Suprapubic skin (tissue), 4 donors: ENCODE measurements around the gene BGN. TPM values are rescaled to one million over a fixed set of nuclear protein-coding genes. Genes with fewer than 3 reads are reported as not detected.

Source experiments
- DNase-seq, 2 donors: peaks; one replicate each; pipeline ENCODE4 v3.0.0-alpha.2; 2019; ENCODE audit warnings: low spot score in 2 of 2
- H3K27ac ChIP-seq: fragments of 200-600 bp; sonication (generic); one replicate; pipeline ENCODE4 v1.5.1; 2019
- H3K27me3 ChIP-seq: fragments of 200-600 bp; sonication (generic); one replicate; pipeline ENCODE4 v1.5.1; 2019
- H3K36me3 ChIP-seq: fragments of 200-600 bp; sonication (generic); one replicate; pipeline ENCODE4 v1.5.1; 2019
- H3K4me1 ChIP-seq: fragments of 200-600 bp; sonication (generic); one replicate; pipeline ENCODE4 v1.5.1; 2019
- H3K4me3 ChIP-seq: fragments of 200-600 bp; sonication (generic); one replicate; pipeline ENCODE4 v1.5.1; 2019; ENCODE audit warnings: mild to moderate bottlenecking
- H3K9me3 ChIP-seq: fragments of 200-600 bp; sonication (generic); one replicate; pipeline ENCODE4 v1.5.1; 2019
- CTCF ChIP-seq, 2 donors: fragments of 200-600 bp in 1 of 2; fragments of 450-650 bp in 1 of 2; sonication (generic) in 1 of 2; IDR thresholded peaks; one replicate each; pipeline ENCODE4 v1.5.1; 2016 to 2019; ENCODE audit warnings: antibody characterized with exemption in 2 of 2, mild to moderate bottlenecking in 1 of 2, moderate library complexity in 1 of 2
- EP300 ChIP-seq: sonication (generic); formaldehyde crosslinking; IDR thresholded peaks from one replicate; pipeline ENCODE4 v1.6.1; 2017; ENCODE audit warnings: antibody characterized with exemption
- POLR2A ChIP-seq, 2 donors: fragments of 450-650 bp; IDR thresholded peaks; one replicate each; pipeline ENCODE4 v1.6.1; 2017; ENCODE audit warnings: antibody characterized with exemption in 2 of 2, mild to moderate bottlenecking in 2 of 2, moderate library complexity in 2 of 2
- POLR2AphosphoS5 ChIP-seq, 3 donors: sonication (generic); formaldehyde crosslinking; IDR thresholded peaks; one replicate each; pipeline ENCODE4 v1.6.1; 2017; ENCODE audit warnings: antibody characterized with exemption in 3 of 3
- WGBS: methylation state at CpG from one replicate; pipeline ENCODE4 v1.1.5; 2018; 5-methylcytosine and 5-hydroxymethylcytosine counted together
- total RNA-seq, 4 donors: library from RNA; depleted of rRNA; stranded (reverse); fragments of >200 nt; gene quantifications; one replicate each; pipeline ENCODE4 v1.1.0, GENCODE V29; 2016

The BGN gene
- total RNA-seq, 4 donors from 2014 or later = 24.9 to 108 (median 67.3) TPM

DNA sequence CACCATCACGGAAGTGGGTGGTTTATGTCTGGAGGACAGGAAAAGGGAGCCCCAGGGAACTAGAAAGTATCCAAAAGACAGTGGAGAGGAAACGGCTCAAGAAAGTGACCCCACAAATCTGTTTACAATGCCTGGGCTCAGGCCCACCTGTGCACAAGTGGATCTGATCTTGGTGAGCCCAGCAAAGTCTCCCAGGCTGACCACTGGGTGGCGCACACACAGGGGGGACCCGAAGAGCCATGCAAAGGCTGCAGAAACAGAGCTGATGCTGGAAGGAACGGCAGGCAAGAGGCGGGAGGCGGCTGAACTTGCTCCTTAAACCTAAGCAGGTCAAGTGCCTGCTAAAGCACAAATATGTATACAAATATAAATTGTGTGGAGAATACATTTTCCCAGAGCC, 34.0 kb upstream of the BGN start:
- DNase-seq = no peak
- peaks cover 3% of the 10 kb centered on the region for H3K36me3 ChIP-seq
- WGBS = 55% methylated on average over 7 of the region's 7 CpGs
- no peaks in the 10 kb centered on the region for H3K9me3 ChIP-seq
- H3K4me1 ChIP-seq = peaks cover 2% of the 10 kb centered on the region
- TF ChIP-seq CTCF (IDR thresholded peaks at IDR 0.05) (peak in 1 of 2 donors; percentile 45), POLR2AphosphoS5 (IDR thresholded peaks at IDR 0.05) (no peak), EP300 (no peak), POLR2A (IDR thresholded peaks at IDR 0.05) (no peak)
- no peaks in the 10 kb centered on the region for H3K27me3 ChIP-seq
- H3K4me3 ChIP-seq = no peak overlapping the region
- no peak overlapping the region for H3K27ac ChIP-seq

DNA sequence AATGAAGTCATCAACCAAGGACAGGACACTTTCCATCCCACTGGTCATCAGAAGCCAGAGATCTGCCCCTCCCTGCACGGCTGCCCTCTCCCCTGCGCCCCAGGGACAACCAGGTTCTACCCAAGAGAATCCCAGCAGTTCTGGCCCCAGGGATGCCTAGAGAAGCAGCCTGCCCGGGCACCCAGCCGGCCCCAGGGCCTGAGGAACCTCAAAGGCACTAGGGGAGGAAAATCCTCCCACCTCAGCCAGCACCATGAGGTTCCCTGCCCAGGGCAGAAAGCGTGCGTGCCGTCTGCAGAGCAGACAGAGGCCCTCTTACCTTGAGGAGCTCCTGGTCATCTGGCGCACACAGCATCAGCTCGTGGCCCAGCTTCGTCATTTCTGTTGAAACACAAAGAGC, 32.5 kb upstream of the BGN start:
- DNase-seq = no peak
- 95% methylated on average over 4 of the region's 10 CpGs for WGBS
- TF ChIP-seq POLR2AphosphoS5 (IDR thresholded peaks at IDR 0.05) = no peak
- no peak for TF ChIP-seq POLR2A (IDR thresholded peaks at IDR 0.05)
- TF ChIP-seq EP300 = no peak
- H3K4me1 ChIP-seq = no peaks in the 10 kb centered on the region
- no peaks in the 10 kb centered on the region for H3K9me3 ChIP-seq
- H3K4me3 ChIP-seq = no peak overlapping the region
- no peak overlapping the region for H3K27ac ChIP-seq
- no peaks in the 10 kb centered on the region for H3K27me3 ChIP-seq
- peaks cover 3% of the 10 kb centered on the region for H3K36me3 ChIP-seq

DNA sequence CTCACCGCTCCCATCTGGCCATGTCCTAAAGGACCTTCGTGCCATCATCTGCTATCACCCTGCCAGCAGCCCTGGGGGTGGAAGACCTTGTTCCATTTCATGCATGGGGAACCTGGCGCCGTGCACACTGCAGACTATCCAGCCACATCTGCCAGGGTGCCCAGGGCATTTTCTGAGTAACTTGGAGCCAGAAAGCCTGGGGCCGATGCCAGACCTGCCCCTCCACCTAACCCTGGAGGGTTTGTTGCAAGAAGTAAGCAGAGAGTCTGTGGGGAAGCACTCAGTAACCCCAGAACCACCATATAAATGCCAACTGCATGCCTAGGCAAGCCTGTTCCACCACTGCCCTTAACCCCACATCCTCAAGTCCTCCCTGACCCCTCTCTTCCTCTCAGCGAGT, 31.7 kb upstream of the BGN start:
- no peaks in the 10 kb centered on the region for H3K4me1 ChIP-seq
- peaks cover 3% of the 10 kb centered on the region for H3K36me3 ChIP-seq
- H3K27ac ChIP-seq = no peak overlapping the region
- H3K27me3 ChIP-seq = no peaks in the 10 kb centered on the region
- DNase-seq = no peak
- no peaks in the 10 kb centered on the region for H3K9me3 ChIP-seq
- WGBS = 69% methylated on average over 3 of the region's 6 CpGs
- TF ChIP-seq CTCF (IDR thresholded peaks at IDR 0.05) (no peak), EP300 (no peak), POLR2AphosphoS5 (IDR thresholded peaks at IDR 0.05) (no peak), POLR2A (IDR thresholded peaks at IDR 0.05) (no peak)
- no peak overlapping the region for H3K4me3 ChIP-seq

DNA sequence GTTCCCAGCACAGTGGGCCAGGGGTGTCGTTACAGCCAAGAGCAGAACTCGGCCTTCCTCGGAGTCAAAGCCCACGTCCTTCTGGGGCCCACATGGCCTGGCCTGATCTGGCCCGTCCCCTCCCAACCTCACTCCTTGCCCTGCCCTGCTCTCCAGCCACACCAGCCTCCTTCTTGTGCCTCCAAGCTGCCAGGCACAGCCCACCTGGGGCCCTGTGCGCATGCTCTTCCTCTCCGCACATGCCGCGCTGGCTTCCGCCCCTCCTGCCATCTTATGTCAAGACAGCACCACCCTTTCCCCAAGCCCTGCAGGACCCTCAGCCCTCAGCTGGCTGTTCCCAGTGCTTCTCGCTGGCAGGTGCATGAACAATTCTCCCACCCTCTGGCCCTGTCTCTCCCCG, 31.2 kb upstream of the BGN start:
- peaks cover 3% of the 10 kb centered on the region for H3K36me3 ChIP-seq
- no peak overlapping the region for H3K27ac ChIP-seq
- WGBS = 87% methylated on average over 12 of the region's 12 CpGs
- H3K9me3 ChIP-seq = no peaks in the 10 kb centered on the region
- H3K27me3 ChIP-seq = no peaks in the 10 kb centered on the region
- H3K4me1 ChIP-seq = no peaks in the 10 kb centered on the region
- no peak for TF ChIP-seq POLR2AphosphoS5 (IDR thresholded peaks at IDR 0.05)
- TF ChIP-seq POLR2A (IDR thresholded peaks at IDR 0.05) = no peak
- no peak for TF ChIP-seq CTCF (IDR thresholded peaks at IDR 0.05)
- no peak for TF ChIP-seq EP300
- DNase-seq = no peak
- H3K4me3 ChIP-seq = no peak overlapping the region

DNA sequence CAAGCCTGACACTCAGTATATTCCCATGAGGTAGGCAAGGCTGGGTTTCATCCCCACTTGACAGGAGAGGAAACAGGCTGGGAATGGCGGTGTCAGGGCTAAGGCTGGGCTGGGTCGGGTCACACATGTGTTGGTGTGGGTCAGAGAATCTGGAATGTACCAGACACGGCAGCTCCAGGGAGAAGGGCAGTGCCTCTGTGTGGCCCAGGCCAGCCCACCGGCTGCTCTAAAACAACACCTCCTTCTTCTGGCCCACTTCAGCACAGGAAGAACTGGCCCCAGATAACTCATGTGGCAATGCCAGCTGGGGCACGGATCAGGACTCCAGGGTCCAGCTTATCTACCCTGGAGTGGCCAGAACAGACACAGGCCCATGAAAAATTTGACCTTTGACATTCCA, 30.7 kb upstream of the BGN start:
- peaks cover 3% of the 10 kb centered on the region for H3K4me1 ChIP-seq
- H3K27ac ChIP-seq = no peak overlapping the region
- H3K27me3 ChIP-seq = no peaks in the 10 kb centered on the region
- H3K36me3 ChIP-seq = peaks cover 3% of the 10 kb centered on the region
- WGBS = 86% methylated on average over 5 of the region's 5 CpGs
- no peak overlapping the region for H3K4me3 ChIP-seq
- no peak for DNase-seq
- no peak for TF ChIP-seq EP300
- TF ChIP-seq POLR2AphosphoS5 (IDR thresholded peaks at IDR 0.05) = no peak
- TF ChIP-seq CTCF (IDR thresholded peaks at IDR 0.05) = no peak
- no peak for TF ChIP-seq POLR2A (IDR thresholded peaks at IDR 0.05)
- H3K9me3 ChIP-seq = no peaks in the 10 kb centered on the region

DNA sequence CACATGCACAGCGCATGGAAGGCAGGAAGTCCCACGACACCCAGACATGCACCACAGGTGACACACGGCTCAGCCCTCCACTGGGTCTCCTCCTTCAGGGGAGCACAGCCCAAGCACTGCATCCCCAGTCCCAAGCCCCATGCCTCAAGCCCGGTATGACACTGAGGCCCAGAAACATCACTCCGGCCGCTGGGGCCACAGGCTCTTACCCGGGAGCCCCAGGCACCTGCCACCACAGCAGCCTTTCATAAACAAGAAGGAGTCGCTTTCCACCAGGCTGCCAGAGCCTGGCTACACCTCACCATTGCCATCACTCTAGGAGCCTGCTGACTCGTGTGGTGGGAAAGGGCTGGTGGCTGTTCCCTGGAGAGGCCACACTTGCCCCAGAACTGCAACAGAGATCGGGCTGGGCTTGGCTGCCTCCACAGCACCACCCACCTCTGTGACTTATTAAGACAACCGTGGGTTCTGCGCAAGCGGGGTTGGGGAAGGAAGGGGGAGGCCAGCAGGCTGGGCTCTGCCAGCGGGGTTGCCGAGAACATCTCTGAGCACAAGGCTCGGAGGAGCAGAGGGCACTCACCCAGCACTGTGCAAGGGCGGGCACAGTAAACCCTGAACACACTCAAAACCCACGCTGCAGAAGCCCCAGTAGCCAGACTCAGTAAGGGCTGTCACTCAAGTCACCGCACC, 28.9 kb upstream of the BGN start:
- Histone ChIP-seq H3K27me3 (no peaks in the 10 kb centered on the region), H3K36me3 (peaks cover 3% of the 10 kb centered on the region), H3K4me3 (no peak overlapping the region), H3K27ac (no peak overlapping the region), H3K9me3 (no peaks in the 10 kb centered on the region), H3K4me1 (peaks cover 12% of the 10 kb centered on the region)
- TF ChIP-seq POLR2A (IDR thresholded peaks at IDR 0.05) = no peak
- no peak for TF ChIP-seq CTCF (IDR thresholded peaks at IDR 0.05)
- no peak for TF ChIP-seq EP300
- TF ChIP-seq POLR2AphosphoS5 (IDR thresholded peaks at IDR 0.05) = no peak
- 85% methylated on average over 11 of the region's 19 CpGs for WGBS
- DNase-seq = no peak
